Thymus (tissue), 11 donors: Measurements from ENCODE around the gene CBR1. TPM values are rescaled to one million over a fixed set of nuclear protein-coding genes. Genes with fewer than 3 reads are reported as not detected.
A peak's percentile ranks its signal among the peaks of the same experiment; 100 is the strongest.

Experiments used
- DNase-seq, 9 donors: peaks; one replicate each; pipeline ENCODE4 v3.0.0-alpha.2; 2013; ENCODE audit warnings: low spot score in 9 of 9, low read depth in 6 of 9, missing footprints in 1 of 9
- H3K27ac ChIP-seq, 2 donors: one replicate each; pipeline ENCODE4 v1.5.1; 2013; ENCODE audit warnings: control low read depth in 1 of 2, low read depth in 1 of 2, low read length in 1 of 2, mild to moderate bottlenecking in 1 of 2, moderate library complexity in 1 of 2
- H3K27me3 ChIP-seq, 2 donors: one replicate each; pipeline ENCODE4 v1.5.1; 2013; ENCODE audit warnings: low read length in 1 of 2; ENCODE audit not compliant: control insufficient read depth in 2 of 2, insufficient read depth in 1 of 2
- H3K36me3 ChIP-seq, 2 donors: one replicate each; pipeline ENCODE4 v1.5.1; 2013; ENCODE audit warnings: low read length in 1 of 2, mild to moderate bottlenecking in 1 of 2, moderate library complexity in 1 of 2; ENCODE audit not compliant: control insufficient read depth in 2 of 2, insufficient read depth in 2 of 2
- H3K4me1 ChIP-seq, 2 donors: one replicate each; pipeline ENCODE4 v1.5.1; 2013; ENCODE audit warnings: low read length in 2 of 2; ENCODE audit not compliant: control insufficient read depth in 2 of 2, insufficient read depth in 2 of 2
- H3K4me3 ChIP-seq, 2 donors: one replicate each; pipeline ENCODE4 v1.5.1; 2013; ENCODE audit warnings: low read length in 2 of 2, control low read depth in 1 of 2, mild to moderate bottlenecking in 1 of 2
- H3K9me3 ChIP-seq, 2 donors: one replicate each; pipeline ENCODE4 v1.5.1; 2013; ENCODE audit warnings: low read length in 1 of 2, mild to moderate bottlenecking in 1 of 2; ENCODE audit not compliant: control insufficient read depth in 2 of 2, insufficient read depth in 1 of 2
- WGBS: extraction: QIAGEN DNeasy Blood & Tissue Kit; methylation state at CpG from one replicate; pipeline ENCODE4 v1.1.7; 2013; 5-methylcytosine and 5-hydroxymethylcytosine counted together
- polyA plus RNA-seq: library from polyadenylated mRNA; stranded (reverse); fragments of 200-250 nt; gene quantifications from one replicate; pipeline ENCODE4 v1.2.3, GENCODE V29; 2013
- total RNA-seq: library from RNA; stranded (reverse); fragments of 120-200 nt; gene quantifications from one replicate; pipeline ENCODE4 v1.2.4, GENCODE V29; 2013
- donor health status: healthy.

The CBR1 gene
- total and polyA plus RNA-seq, 2 donors = 26.2 to 57.7 TPM

DNA sequence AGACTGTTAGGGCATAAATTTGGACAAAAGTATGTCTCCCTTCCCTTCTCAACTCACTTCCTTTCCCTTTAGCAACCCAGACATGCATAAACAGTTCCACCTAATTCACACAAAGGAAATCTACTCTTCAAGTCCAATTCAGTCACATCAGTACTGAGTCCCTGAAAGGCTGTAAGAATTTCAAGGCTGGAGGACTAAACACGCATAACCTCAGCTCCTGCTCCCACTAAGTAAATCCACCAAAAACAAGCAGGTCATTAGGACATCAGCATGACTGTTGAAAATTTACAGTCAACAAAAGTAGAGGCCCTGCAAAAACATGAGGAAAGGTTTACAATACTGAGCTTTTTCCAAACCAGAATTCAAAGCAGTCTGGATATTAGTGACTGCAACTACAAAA is 27.9 kb upstream of the CBR1 start:
- Histone ChIP-seq H3K27me3 (no peaks in the 10 kb centered on the region), H3K4me1 (peaks cover 0 to 2% of the 10 kb centered on the region in 2 donors), H3K9me3 (no peaks in the 10 kb centered on the region), H3K27ac (no peak overlapping the region), H3K4me3 (no peak overlapping the region), H3K36me3 (peaks cover 52 to 53% of the 10 kb centered on the region in 2 donors)
- 99% methylated on average over 1 of the region's 1 CpG for WGBS
- DNase-seq = no peak

DNA sequence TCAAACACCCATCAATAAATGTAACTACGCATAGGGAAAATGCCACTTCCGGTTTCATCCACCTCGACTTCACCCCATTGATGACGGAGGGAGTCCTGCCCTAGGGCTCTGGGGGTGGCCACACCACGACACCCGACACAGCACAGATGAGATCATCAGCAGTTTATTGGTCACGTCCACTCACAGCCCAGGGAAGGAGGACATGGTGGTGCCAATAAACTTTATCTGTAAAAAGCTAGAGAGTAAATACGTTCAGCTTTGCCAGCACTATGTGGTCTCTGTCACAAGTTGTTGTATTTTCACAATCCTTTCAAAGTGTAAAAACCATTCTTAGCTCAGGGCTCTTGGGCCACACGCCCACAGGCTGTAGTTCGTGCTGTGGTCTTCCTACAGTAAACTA is 25.8 kb upstream of the CBR1 start:
- H3K27me3 ChIP-seq = no peaks in the 10 kb centered on the region
- H3K4me3 ChIP-seq = no peak overlapping the region
- H3K9me3 ChIP-seq = no peaks in the 10 kb centered on the region
- WGBS = 91% methylated on average over 10 of the region's 10 CpGs
- peaks cover 45 to 49% of the 10 kb centered on the region in 2 donors for H3K36me3 ChIP-seq
- no peak overlapping the region for H3K27ac ChIP-seq
- H3K4me1 ChIP-seq = no peaks in the 10 kb centered on the region
- DNase-seq = no peak

DNA sequence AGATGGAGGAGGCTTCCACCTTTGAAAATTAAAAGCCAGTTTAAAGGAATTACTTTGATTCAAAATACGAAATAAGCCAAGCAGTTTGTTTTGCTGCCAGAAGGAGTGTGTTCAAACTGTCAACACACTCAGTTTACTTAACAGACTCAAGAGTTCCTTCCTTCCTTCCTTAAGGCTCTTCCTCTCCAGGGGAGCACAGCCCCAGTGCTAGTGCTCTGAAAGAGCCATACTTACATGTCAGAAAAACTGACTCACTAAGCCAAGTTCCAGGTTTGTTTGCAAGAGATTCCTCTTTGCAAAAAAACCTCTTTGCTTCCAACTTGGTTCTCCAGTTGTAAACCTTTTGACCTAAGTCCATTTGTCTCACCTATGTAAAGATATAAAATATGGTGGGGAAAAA is 23.8 kb upstream of the CBR1 start:
- Histone ChIP-seq H3K9me3 (no peaks in the 10 kb centered on the region), H3K4me3 (no peak overlapping the region), H3K36me3 (peaks cover 45 to 52% of the 10 kb centered on the region in 2 donors), H3K27ac (no peak overlapping the region), H3K27me3 (no peaks in the 10 kb centered on the region), H3K4me1 (no peaks in the 10 kb centered on the region)
- no peak for DNase-seq
- 98% methylated on average over 1 of the region's 1 CpG for WGBS

DNA sequence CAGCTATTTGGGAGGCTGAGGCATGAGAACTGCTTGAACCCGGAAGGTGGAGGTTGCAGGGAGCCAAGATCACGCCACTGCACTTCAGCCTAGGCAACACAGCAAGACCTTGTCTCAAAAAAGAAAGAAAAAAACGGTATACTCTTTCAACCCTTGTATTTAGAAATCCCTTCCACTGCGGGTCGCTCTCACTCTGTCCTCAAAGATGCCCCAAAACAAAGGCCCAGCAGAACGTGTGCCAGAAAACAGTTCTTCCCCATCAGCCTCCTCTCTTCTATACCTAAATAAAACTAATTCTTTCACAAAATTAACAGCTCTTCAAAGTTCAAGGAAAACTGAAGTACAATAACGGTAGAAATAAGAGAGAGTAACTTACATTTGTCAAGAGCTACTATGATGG is 22.7 kb upstream of the CBR1 start:
- Histone ChIP-seq H3K27ac (no peak overlapping the region), H3K9me3 (no peaks in the 10 kb centered on the region), H3K4me1 (no peaks in the 10 kb centered on the region), H3K27me3 (no peaks in the 10 kb centered on the region), H3K4me3 (no peak overlapping the region), H3K36me3 (peaks cover 44 to 45% of the 10 kb centered on the region in 2 donors)
- DNase-seq = no peak
- 84% methylated on average over 7 of the region's 7 CpGs for WGBS

DNA sequence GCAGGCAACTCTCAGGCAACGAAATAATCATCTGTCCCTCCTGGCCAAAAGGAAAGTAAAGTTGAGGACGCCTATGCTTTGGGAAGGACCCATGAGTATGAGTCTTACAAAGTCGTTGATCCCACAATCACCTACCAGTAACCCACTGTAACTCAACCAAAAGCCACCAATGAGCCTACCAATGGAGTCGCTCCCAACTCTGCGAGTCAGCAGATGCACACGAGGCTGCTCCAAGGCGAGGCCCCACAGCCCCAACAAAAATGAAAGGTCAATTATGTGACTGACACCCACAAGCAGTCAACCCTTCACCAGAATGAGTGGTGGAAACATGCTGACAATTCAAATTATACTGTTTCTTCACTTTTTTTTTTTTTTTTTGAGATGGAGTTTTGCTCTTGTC is 21.5 kb upstream of the CBR1 start:
- WGBS = 97% methylated on average over 7 of the region's 7 CpGs
- Histone ChIP-seq H3K9me3 (no peaks in the 10 kb centered on the region), H3K4me3 (no peak overlapping the region), H3K36me3 (peaks cover 47 to 49% of the 10 kb centered on the region in 2 donors), H3K27ac (no peak overlapping the region), H3K27me3 (no peaks in the 10 kb centered on the region), H3K4me1 (no peaks in the 10 kb centered on the region)
- DNase-seq = no peak

DNA sequence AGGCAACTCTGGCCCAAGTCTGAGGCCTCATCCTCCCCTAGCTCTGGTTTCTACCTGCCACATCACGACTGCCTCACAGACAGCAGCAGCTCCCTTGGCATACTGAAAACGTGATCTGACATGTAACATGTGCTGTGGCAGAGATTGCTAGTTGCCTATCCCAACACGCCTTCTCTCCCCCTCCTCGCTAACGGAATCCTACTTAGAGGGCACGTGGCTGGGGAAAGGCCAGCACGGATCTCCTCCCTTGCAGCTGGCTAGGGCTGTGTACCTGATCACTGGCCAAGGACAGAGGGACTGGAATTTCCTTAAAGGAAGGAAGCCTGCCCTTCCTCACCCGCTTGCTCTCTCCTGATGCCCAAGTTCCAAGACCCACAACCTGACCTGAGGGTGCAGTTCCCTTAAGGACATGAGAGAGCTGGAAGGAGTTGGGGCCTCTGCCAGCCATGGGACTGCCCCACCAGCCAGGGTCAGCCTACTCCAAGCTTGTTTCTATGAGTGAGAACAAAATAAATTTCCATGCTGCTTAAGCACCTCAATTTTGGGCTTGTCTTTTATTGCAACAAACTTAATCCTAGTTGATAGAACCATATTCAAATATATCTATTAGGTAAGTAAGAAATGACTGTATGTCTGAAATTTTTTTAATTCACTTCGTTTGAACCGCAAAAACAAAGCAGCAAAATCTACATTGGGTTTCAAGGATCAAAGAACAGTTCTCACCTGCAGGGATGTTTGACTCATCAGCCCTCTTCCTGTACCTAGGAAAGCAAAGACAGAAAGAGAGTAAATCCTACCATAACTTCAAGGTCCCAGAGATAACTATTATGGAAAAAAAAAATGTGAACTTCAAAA is 16.7 kb upstream of the CBR1 start:
- DNase-seq = no peak
- 90% methylated on average over 10 of the region's 10 CpGs for WGBS
- H3K27me3 ChIP-seq = no peaks in the 10 kb centered on the region
- H3K4me3 ChIP-seq = no peak overlapping the region
- peaks cover 52 to 61% of the 10 kb centered on the region in 2 donors for H3K36me3 ChIP-seq
- no peak overlapping the region for H3K27ac ChIP-seq
- H3K9me3 ChIP-seq = no peaks in the 10 kb centered on the region
- no peaks in the 10 kb centered on the region for H3K4me1 ChIP-seq

DNA sequence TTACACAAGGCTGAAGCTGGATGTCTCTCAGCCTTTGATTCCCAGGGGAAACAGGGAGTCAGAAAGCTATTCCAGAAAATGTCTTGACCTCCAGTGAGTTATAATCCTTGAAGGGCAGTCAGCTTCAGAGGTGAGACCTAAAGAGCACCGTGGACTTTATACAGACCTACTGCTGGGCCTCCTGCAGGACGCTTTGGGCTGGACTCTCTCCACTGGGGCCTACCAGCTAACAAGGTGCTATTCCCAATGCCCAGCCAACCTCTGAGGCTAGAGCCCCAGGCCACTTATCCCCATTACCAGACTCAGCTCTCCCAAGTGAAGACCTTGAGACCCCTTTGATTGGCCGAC is 16.1 kb upstream of the CBR1 start:
- 93% methylated on average over 3 of the region's 3 CpGs for WGBS
- no peak overlapping the region for H3K27ac ChIP-seq
- H3K4me3 ChIP-seq = no peak overlapping the region
- no peak for DNase-seq
- peaks cover 48 to 60% of the 10 kb centered on the region in 2 donors for H3K36me3 ChIP-seq
- H3K9me3 ChIP-seq = no peaks in the 10 kb centered on the region
- H3K4me1 ChIP-seq = no peaks in the 10 kb centered on the region
- H3K27me3 ChIP-seq = no peaks in the 10 kb centered on the region

DNA sequence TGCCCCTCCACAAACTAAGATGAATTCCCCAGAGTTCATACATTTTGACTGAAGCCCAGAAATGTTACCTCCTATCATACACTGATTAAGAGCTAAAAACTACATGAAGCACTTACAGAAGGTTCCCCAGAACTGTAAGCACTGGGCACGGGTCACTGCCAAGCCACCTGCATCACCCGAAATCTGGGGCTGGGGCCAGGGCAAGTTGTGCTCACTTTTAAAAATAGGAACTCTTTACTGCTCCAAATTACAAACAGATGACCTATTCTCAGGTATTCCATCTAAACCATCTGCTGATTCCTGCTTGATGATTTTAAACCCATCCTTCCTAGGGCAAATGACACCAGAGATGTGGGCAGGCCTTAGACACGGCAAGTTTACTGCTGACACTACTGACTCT is 14.3 kb upstream of the CBR1 start:
- peaks cover 44 to 55% of the 10 kb centered on the region in 2 donors for H3K36me3 ChIP-seq
- WGBS = 99% methylated on average over 3 of the region's 3 CpGs
- H3K27ac ChIP-seq = no peak overlapping the region
- no peaks in the 10 kb centered on the region for H3K9me3 ChIP-seq
- DNase-seq = no peak
- H3K27me3 ChIP-seq = no peaks in the 10 kb centered on the region
- peaks cover 0 to 10% of the 10 kb centered on the region in 2 donors for H3K4me1 ChIP-seq
- H3K4me3 ChIP-seq = no peak overlapping the region

DNA sequence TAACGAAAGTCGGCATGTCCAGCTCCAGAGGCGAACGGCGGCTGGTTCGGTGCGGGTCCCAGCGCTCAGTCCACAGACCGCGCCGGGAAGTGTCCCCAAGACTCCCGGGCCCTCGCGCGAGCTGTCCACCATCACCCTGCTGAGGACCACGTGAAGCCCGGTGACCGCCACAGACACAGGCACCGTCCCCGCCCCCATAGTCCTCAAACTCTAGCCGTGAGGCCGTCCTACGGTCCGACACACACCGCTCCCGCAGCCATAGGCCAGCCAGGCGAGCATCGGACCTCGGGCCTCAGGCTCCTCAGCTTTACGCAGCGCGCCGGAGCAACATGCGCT is 10.0 kb upstream of the CBR1 start:
- Histone ChIP-seq H3K4me3 (peak overlapping the region; percentile 91 to 94), H3K36me3 (peaks cover 20 to 33% of the 10 kb centered on the region in 2 donors), H3K9me3 (no peaks in the 10 kb centered on the region), H3K27me3 (no peaks in the 10 kb centered on the region), H3K4me1 (peaks cover 0 to 12% of the 10 kb centered on the region in 2 donors), H3K27ac (peak overlapping the region; percentile 91 to 98)
- DNase-seq = no peak
- under 1% methylated on average over 34 of the region's 34 CpGs for WGBS
